ENCODE measurements around the gene C16orf54.

- TF ChIP-seq CTCF (IDR thresholded peaks at IDR 0.05) (no peak), POLR2AphosphoS5 (IDR thresholded peaks at IDR 0.05; ENCODE audit: low read depth, low read length) (no peak), REST (IDR thresholded peaks at IDR 0.05; ENCODE audit: insufficient read depth in 1 of 2, low read depth in 2 of 2, low read length in 1 of 2) (no peak), SIN3A (IDR thresholded peaks at IDR 0.05; ENCODE audit: borderline replicate concordance, insufficient read depth, low read depth, low read length) (no peak), TCF7L2 (IDR thresholded peaks at IDR 0.05; ENCODE audit: low read depth, low read length) (no peak)
Observed at GRCh38 chr16:29779474-29779873, 33.7 kb upstream of the C16orf54 start.

Data from Panc1 (cell line).